ES-I3 (cell line): ENCODE data around the gene WBP1.

Experiments used
- H3K36me3 ChIP-seq: 2 replicates; pipeline ENCODE4 v1.6.1; 2013; ENCODE audit warnings: mild to moderate bottlenecking, low read length, control low read depth, moderate library complexity; ENCODE audit not compliant: insufficient read depth
- H3K4me1 ChIP-seq: 2 replicates; pipeline ENCODE4 v1.6.1; 2013; ENCODE audit warnings: mild to moderate bottlenecking, control low read depth, low read length; ENCODE audit not compliant: insufficient read depth
- H3K9ac ChIP-seq: 2 replicates; pipeline ENCODE4 v1.6.1; 2013; ENCODE audit warnings: low read depth, mild to moderate bottlenecking, low read length, moderate library complexity
- H3K9me3 ChIP-seq: 2 replicates; pipeline ENCODE4 v1.6.1; 2013; ENCODE audit warnings: mild to moderate bottlenecking, low read length, moderate library complexity; ENCODE audit not compliant: control insufficient read depth, insufficient read depth

Gene WBP1

DNA sequence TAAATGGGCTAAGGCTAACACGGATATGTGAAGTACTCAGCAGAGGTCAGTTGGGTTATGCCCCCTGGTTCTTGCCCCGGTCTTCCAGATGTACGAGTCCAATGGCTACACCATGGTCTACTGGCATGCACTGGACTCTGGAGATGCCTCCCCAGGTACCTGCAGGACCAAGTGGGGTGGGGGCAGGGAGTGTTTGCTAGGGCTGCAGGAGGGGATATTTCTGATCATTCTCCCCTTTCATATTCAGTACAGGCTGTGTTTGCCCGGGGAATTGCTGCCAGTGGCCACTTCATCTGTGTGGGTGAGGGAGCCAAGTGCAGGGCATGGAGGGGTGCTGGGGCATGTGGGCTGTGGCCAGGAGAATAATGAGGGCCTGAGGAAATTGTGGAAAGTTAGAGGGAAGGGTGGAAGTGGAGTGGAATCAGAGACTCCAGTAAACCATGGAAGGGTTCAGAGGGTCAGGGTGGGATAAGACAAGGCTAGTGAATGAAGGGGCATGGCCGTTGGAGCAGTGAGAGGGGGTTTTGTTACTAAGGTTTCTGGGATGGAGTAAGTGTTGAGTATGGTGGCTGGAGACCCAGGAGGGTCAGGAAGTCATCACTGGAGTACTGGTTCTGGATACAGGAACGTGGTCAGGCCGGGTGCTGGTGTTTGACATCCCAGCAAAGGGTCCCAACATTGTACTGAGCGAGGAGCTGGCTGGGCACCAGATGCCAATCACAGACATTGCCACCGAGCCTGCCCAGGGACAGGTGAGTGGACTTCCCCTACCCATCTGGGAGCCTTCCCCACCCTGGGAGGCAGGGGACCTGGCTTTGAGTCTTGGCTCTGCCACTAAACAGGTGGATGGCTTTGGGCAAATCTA, 34.8 kb upstream of the WBP1 start:
- H3K36me3 ChIP-seq = peaks cover 8% of the 10 kb centered on the region
- H3K4me1 ChIP-seq = 0 out of 2 replicates have a peak, but pooled peaks cover 3% of the 10 kb centered on the region
- no peak overlapping the region for H3K9ac ChIP-seq
- H3K9me3 ChIP-seq = no peaks in the 10 kb centered on the region

- Histone ChIP-seq H3K36me3 (peaks cover 10% of the 10 kb centered on the region), H3K4me1 (0 out of 2 replicates have a peak, but pooled peaks cover 3% of the 10 kb centered on the region), H3K9me3 (no peaks in the 10 kb centered on the region), H3K9ac (no peak overlapping the region)
These were observed 33.9 kb upstream of the WBP1 start for GRCh38 chr2:74424139-74424992.

- H3K36me3 ChIP-seq = peaks cover 10% of the 10 kb centered on the region
- H3K9me3 ChIP-seq = no peaks in the 10 kb centered on the region
- 0 out of 2 replicates have a peak, but pooled peaks cover 3% of the 10 kb centered on the region for H3K4me1 ChIP-seq
- H3K9ac ChIP-seq = no peak overlapping the region
These were observed 33.2 kb upstream of the WBP1 start for GRCh38 chr2:74424995-74425406.

GRCh38 chr2:74425523-74425922, 32.7 kb upstream of the WBP1 start:
- H3K36me3 ChIP-seq = peaks cover 10% of the 10 kb centered on the region
- H3K4me1 ChIP-seq = 0 out of 2 replicates have a peak, but pooled peaks cover 3% of the 10 kb centered on the region
- no peaks in the 10 kb centered on the region for H3K9me3 ChIP-seq
- H3K9ac ChIP-seq = no peak overlapping the region

- Histone ChIP-seq H3K9me3 (no peaks in the 10 kb centered on the region), H3K4me1 (0 out of 2 replicates have a peak, but pooled peaks cover 3% of the 10 kb centered on the region), H3K9ac (no peak overlapping the region), H3K36me3 (peaks cover 12% of the 10 kb centered on the region)
These were observed 32.0 kb upstream of the WBP1 start for GRCh38 chr2:74426181-74426758.

- no peaks in the 10 kb centered on the region for H3K9me3 ChIP-seq
- no peak overlapping the region for H3K9ac ChIP-seq
- 0 out of 2 replicates have a peak, but pooled peaks cover 3% of the 10 kb centered on the region for H3K4me1 ChIP-seq
- peaks cover 20% of the 10 kb centered on the region for H3K36me3 ChIP-seq
These were observed 30.7 kb upstream of the WBP1 start for GRCh38 chr2:74427551-74427950.

- no peaks in the 10 kb centered on the region for H3K9me3 ChIP-seq
- H3K9ac ChIP-seq = no peak overlapping the region
- 0 out of 2 replicates have a peak, but pooled peaks cover 3% of the 10 kb centered on the region for H3K4me1 ChIP-seq
- H3K36me3 ChIP-seq = peaks cover 20% of the 10 kb centered on the region
These were observed 29.6 kb upstream of the WBP1 start for GRCh38 chr2:74428675-74429074.

- H3K36me3 ChIP-seq = peaks cover 20% of the 10 kb centered on the region
- H3K9ac ChIP-seq = no peak overlapping the region
- 0 out of 2 replicates have a peak, but pooled peaks cover 3% of the 10 kb centered on the region for H3K4me1 ChIP-seq
- no peaks in the 10 kb centered on the region for H3K9me3 ChIP-seq
These were observed 28.5 kb upstream of the WBP1 start for GRCh38 chr2:74429487-74430451.

DNA sequence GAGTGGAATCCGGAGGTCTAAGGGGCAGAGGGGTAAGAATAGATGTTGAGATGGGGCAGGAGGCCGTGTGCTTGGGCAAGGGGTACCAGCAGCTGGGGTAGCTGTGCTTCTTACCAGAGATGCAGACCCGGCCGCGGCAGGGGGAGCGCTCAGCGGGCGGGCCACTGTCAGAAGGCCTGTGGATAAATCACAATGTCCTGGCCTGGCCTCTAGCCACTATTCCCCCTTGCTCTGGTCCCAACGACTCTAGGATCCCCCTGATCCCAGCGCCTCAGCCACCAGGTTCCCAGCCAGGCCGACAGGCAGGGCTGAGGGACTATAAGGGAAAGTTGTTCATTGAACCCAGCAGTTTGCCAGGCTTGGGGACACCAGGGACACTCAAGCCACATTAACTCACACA, 27.7 kb upstream of the WBP1 start:
- H3K4me1 ChIP-seq = 0 out of 2 replicates have a peak, but pooled peaks cover 3% of the 10 kb centered on the region
- H3K9me3 ChIP-seq = no peaks in the 10 kb centered on the region
- H3K9ac ChIP-seq = no peak overlapping the region
- H3K36me3 ChIP-seq = peaks cover 20% of the 10 kb centered on the region

- Histone ChIP-seq H3K9me3 (no peaks in the 10 kb centered on the region), H3K9ac (peak overlapping the region; percentile 14; the same call in 1 of the 2 replicates), H3K36me3 (peaks cover 8% of the 10 kb centered on the region; the same call in 1 of the 2 replicates), H3K4me1 (peaks cover 31% of the 10 kb centered on the region)
These were observed 22.0 kb upstream of the WBP1 start for GRCh38 chr2:74436111-74436805.

GRCh38 chr2:74436848-74437695, 21.2 kb upstream of the WBP1 start:
- Histone ChIP-seq H3K4me1 (peaks cover 31% of the 10 kb centered on the region), H3K9me3 (no peaks in the 10 kb centered on the region), H3K36me3 (0 out of 2 replicates have a peak, but pooled peaks cover under 1% of the 10 kb centered on the region), H3K9ac (peak overlapping the region; percentile 14; the same call in 1 of the 2 replicates)

DNA sequence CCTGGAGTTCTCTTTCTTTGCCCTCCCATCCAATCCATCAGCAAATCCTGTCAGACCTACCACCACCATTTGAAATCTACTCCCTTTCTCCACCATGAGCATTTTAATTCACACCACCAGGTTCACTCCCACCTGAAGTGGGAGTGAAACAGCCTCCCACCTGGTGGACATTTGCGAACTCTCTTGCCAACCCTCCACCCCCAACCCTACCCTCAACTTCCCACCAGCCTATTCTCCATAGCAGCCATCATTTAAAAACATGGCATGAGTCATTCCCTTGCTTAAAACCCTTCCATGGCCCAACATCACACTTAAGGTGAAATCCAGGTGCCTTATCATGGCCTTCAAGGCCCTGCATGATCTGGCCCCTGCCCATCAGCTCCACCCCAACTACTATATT, 20.0 kb upstream of the WBP1 start:
- peaks cover 31% of the 10 kb centered on the region for H3K4me1 ChIP-seq
- H3K9me3 ChIP-seq = no peaks in the 10 kb centered on the region
- no peaks in the 10 kb centered on the region for H3K36me3 ChIP-seq

More for the DNA sequence above, 20.0 kb upstream of the WBP1 start:
- no peak overlapping the region for H3K9ac ChIP-seq
